ENCODE data around the gene FGF13. TPM values are rescaled to one million over a fixed set of nuclear protein-coding genes. Genes with fewer than 3 reads are reported as not detected.

Gene FGF13
- total and polyA plus RNA-seq, 8 donors, result 0.58 to 24.8 (median 9.7) TPM; not detected in 1

- no peaks in the 10 kb centered on the region for H3K9me3 ChIP-seq
- TF ChIP-seq EP300 (IDR thresholded peaks at IDR 0.05) (no peak), POLR2AphosphoS5 (IDR thresholded peaks at IDR 0.05) (no peak), POLR2A (IDR thresholded peaks at IDR 0.05) (no peak)
- TF ChIP-seq, protein P1, sequence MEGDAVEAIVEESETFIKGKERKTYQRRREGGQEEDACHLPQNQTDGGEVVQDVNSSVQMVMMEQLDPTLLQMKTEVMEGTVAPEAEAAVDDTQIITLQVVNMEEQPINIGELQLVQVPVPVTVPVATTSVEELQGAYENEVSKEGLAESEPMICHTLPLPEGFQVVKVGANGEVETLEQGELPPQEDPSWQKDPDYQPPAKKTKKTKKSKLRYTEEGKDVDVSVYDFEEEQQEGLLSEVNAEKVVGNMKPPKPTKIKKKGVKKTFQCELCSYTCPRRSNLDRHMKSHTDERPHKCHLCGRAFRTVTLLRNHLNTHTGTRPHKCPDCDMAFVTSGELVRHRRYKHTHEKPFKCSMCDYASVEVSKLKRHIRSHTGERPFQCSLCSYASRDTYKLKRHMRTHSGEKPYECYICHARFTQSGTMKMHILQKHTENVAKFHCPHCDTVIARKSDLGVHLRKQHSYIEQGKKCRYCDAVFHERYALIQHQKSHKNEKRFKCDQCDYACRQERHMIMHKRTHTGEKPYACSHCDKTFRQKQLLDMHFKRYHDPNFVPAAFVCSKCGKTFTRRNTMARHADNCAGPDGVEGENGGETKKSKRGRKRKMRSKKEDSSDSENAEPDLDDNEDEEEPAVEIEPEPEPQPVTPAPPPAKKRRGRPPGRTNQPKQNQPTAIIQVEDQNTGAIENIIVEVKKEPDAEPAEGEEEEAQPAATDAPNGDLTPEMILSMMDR (IDR thresholded peaks at IDR 0.05), result no peak
- no peaks in the 10 kb centered on the region for H3K36me3 ChIP-seq
- no peaks in the 10 kb centered on the region for H3K4me1 ChIP-seq
- H3K27ac ChIP-seq, result no peak overlapping the region
- DNase-seq, result no peak
- H3K27me3 ChIP-seq, result no peaks in the 10 kb centered on the region
- intact Hi-C loops (cut with DNase I; ENCODE audit: low total_unique reads), result no loop called here
- H3K4me3 ChIP-seq, result no peak overlapping the region
- 61 to 85% (median 84%) methylated on average over 4 of the region's 4 CpGs for WGBS, 5 donors
These were observed 27.9 kb downstream of the FGF13 start for GRCh38 chrX:138683600-138683999.

- H3K4me1 ChIP-seq, result no peaks in the 10 kb centered on the region
- no peak overlapping the region for H3K27ac ChIP-seq
- H3K9me3 ChIP-seq, result no peaks in the 10 kb centered on the region
- DNase-seq, result no peak
- no peaks in the 10 kb centered on the region for H3K36me3 ChIP-seq
- H3K4me3 ChIP-seq, result no peak overlapping the region
- WGBS, 5 donors, result 19 to 42% (median 35%) methylated on average over 2 of the region's 2 CpGs
- H3K27me3 ChIP-seq, result no peaks in the 10 kb centered on the region
- intact Hi-C loops (cut with DNase I; ENCODE audit: low total_unique reads), result no loop called here
- no peak for TF ChIP-seq POLR2AphosphoS5 (IDR thresholded peaks at IDR 0.05)
- TF ChIP-seq POLR2A (IDR thresholded peaks at IDR 0.05), result no peak
- no peak for TF ChIP-seq EP300 (IDR thresholded peaks at IDR 0.05)
- TF ChIP-seq, protein P1 (IDR thresholded peaks at IDR 0.05), result no peak
These were observed 41.8 kb downstream of the FGF13 start for GRCh38 chrX:138669693-138670092.

GRCh38 chrX:138664466-138664865, 47.1 kb downstream of the FGF13 start:
- Histone ChIP-seq H3K4me1 (no peaks in the 10 kb centered on the region), H3K27me3 (no peaks in the 10 kb centered on the region), H3K27ac (no peak overlapping the region), H3K36me3 (no peaks in the 10 kb centered on the region), H3K9me3 (no peaks in the 10 kb centered on the region), H3K4me3 (no peak overlapping the region)
- 76 to 91% (median 81%) methylated on average over 1 of the region's 1 CpG for WGBS, 5 donors
- DNase-seq, result no peak
- TF ChIP-seq EP300 (IDR thresholded peaks at IDR 0.05) (no peak), POLR2A (IDR thresholded peaks at IDR 0.05) (no peak), POLR2AphosphoS5 (IDR thresholded peaks at IDR 0.05) (no peak)
- TF ChIP-seq, protein P1 (IDR thresholded peaks at IDR 0.05), result no peak
- intact Hi-C loops (cut with DNase I; ENCODE audit: low total_unique reads), result no loop called here

DNA sequence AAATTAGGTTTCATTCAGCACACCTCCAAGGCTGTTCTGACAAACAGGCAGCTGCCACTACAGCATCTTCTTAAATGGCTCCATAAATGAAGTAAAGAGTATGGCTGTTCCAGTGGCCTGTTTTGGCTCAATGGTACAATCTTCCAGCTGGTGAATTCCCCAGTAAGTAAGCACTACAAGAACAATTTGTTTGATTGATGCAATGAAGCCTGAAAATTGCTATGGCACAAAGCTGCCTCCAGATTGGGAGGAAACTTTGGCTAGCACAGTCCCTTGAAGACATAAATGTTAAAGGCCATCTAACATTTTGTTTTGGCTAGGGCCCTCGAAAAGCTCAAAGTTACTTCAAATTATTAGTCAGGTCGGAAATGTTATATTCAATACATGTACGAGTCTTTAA, 47.5 kb downstream of the FGF13 start:
- Histone ChIP-seq H3K4me3 (no peak overlapping the region), H3K4me1 (no peaks in the 10 kb centered on the region), H3K27ac (no peak overlapping the region), H3K9me3 (no peaks in the 10 kb centered on the region), H3K27me3 (no peaks in the 10 kb centered on the region), H3K36me3 (no peaks in the 10 kb centered on the region)
- peak in 1 of 2 donors; percentile 2 for DNase-seq
- intact Hi-C loops (cut with DNase I; ENCODE audit: low total_unique reads), result no loop called here
- WGBS, 5 donors, result 70 to 86% (median 74%) methylated on average over 3 of the region's 3 CpGs
- TF ChIP-seq POLR2A (IDR thresholded peaks at IDR 0.05) (no peak), POLR2AphosphoS5 (IDR thresholded peaks at IDR 0.05) (no peak), EP300 (IDR thresholded peaks at IDR 0.05) (no peak)
- TF ChIP-seq, protein P1 (IDR thresholded peaks at IDR 0.05), result no peak

All from stomach (tissue), 9 donors.